NCI-H1436 treated with DMSO at 0.1 percent for 48 hours (cell line): Measurements from ENCODE around the gene DND1.
"Not testable (repeated sequence)": the region's sequence is repeated elsewhere in the genome, so short reads cannot be mapped to it uniquely, and the experiment has no call there.

Experiments used
- DNase-seq: peaks from one replicate; lab custom pipeline; 2025; lab: John Stamatoyannopoulos, UW

DND1 gene

GRCh38 chr5:140673187-140673976, at the start of gene DND1:
DND1 (minus strand) TSS chr5:140673576; CDS start chr5:140673542, 34 bp downstream.
- DNase-seq = no peak

- DNase-seq = not testable (repeated sequence)
Observed at GRCh38 chr5:140721395-140721794, 48.0 kb upstream of the DND1 start.

GRCh38 chr5:140720738-140721137, 47.4 kb upstream of the DND1 start:
- not testable (repeated sequence) for DNase-seq

- DNase-seq = no peak
Observed at GRCh38 chr5:140718266-140718592, 44.9 kb upstream of the DND1 start.

GRCh38 chr5:140716238-140716637, 42.9 kb upstream of the DND1 start:
- DNase-seq = not testable (repeated sequence)

- no peak for DNase-seq
Observed at GRCh38 chr5:140713562-140714094, 40.3 kb upstream of the DND1 start.

- no peak for DNase-seq
Observed at GRCh38 chr5:140711794-140712193, 38.4 kb upstream of the DND1 start.

- peak; percentile 89 for DNase-seq
Observed at GRCh38 chr5:140710899-140711552, 37.6 kb upstream of the DND1 start.

- not testable (repeated sequence) for DNase-seq
Observed at GRCh38 chr5:140708787-140709186, 35.4 kb upstream of the DND1 start.

GRCh38 chr5:140707812-140708211, 34.4 kb upstream of the DND1 start:
- no peak for DNase-seq

GRCh38 chr5:140700177-140701144, 27.1 kb upstream of the DND1 start, which contains the start of gene ZMAT2:
ZMAT2 (plus strand) TSS chr5:140700447; CDS start chr5:140700461, 14 bp downstream.
- peak; percentile 92 for DNase-seq

- DNase-seq = no peak
Observed at GRCh38 chr5:140696891-140697492, 23.6 kb upstream of the DND1 start.

GRCh38 chr5:140694276-140694675, 20.9 kb upstream of the DND1 start:
- no peak for DNase-seq

- DNase-seq = peak; percentile 28
Observed at GRCh38 chr5:140690941-140691924, 17.9 kb upstream of the DND1 start, which contains the start of the genes HARS1 and HARS2. HARS1 (minus strand) TSS chr5:140691370; CDS start chr5:140691304, 66 bp downstream. HARS2 (plus strand) TSS chr5:140691455; CDS start chr5:140691649, 194 bp downstream.

- no peak for DNase-seq
Observed at GRCh38 chr5:140690376-140690932, 17.1 kb upstream of the DND1 start.

GRCh38 chr5:140678993-140679392, 5.6 kb upstream of the DND1 start:
- no peak for DNase-seq

GRCh38 chr5:140677947-140678346, 4.6 kb upstream of the DND1 start:
- no peak for DNase-seq

- no peak for DNase-seq
Observed at GRCh38 chr5:140674629-140675028, 1.3 kb upstream of the DND1 start.

- no peak for DNase-seq
Observed at GRCh38 chr5:140674211-140674610, 835 bp upstream of the DND1 start.
